HL-60 (cell line): Measurements from ENCODE around the gene ABCG8.

Experiments used
- DNase-seq, 2 experiments: peaks; one replicate each; pipeline ENCODE4 v3.0.0-alpha.2; 2010 to 2020; ENCODE audit warnings: low read depth in 1 of 2, low spot score in 1 of 2
- H3K27ac ChIP-seq: fragments of 250-450 bp; sonication (Bioruptor Pico); replicated peaks from 2 replicates; pipeline ENCODE4 v1.5.1; 2020; ENCODE audit warnings: mild to moderate bottlenecking, moderate library complexity
- H3K27me3 ChIP-seq: fragments of 250-450 bp; sonication (Bioruptor Pico); 2 replicates; pipeline ENCODE4 v1.5.1; 2021; ENCODE audit warnings: mild to moderate bottlenecking, moderate library complexity; ENCODE audit not compliant: insufficient read depth, poor library complexity, severe bottlenecking
- H3K4me3 ChIP-seq: replicated peaks from 2 replicates; pipeline ENCODE4 v1.5.1; 2011; ENCODE audit warnings: mild to moderate bottlenecking, control low read depth, low read length; ENCODE audit not compliant: insufficient read depth
- CTCF ChIP-seq: IDR thresholded peaks from one replicate; pipeline ENCODE4 v1.5.1; 2011; ENCODE audit warnings: low read length, control low read depth, inconsistent platforms; ENCODE audit not compliant: insufficient read depth
- GABPA ChIP-seq: IDR thresholded peaks from 2 replicates; pipeline ENCODE4 v1.6.1; 2012; ENCODE audit warnings: low read depth
- POLR2AphosphoS5 ChIP-seq: IDR thresholded peaks from 2 replicates; pipeline ENCODE4 v1.6.1; 2012; ENCODE audit warnings: low read depth
- SPI1 ChIP-seq: IDR thresholded peaks from 2 replicates; pipeline ENCODE4 v1.6.1; 2012; ENCODE audit warnings: low read depth, mild to moderate bottlenecking, borderline replicate concordance
- TF ChIP-seq, protein P1 (sequence below): IDR thresholded peaks from 2 replicates; pipeline ENCODE4 v1.6.1; 2012; ENCODE audit warnings: low read depth; ENCODE audit not compliant: insufficient replicate concordance

ABCG8 gene

GRCh38 chr2:43898134-43898837 is 59.5 kb downstream of the ABCG8 start:
- Histone ChIP-seq H3K4me3 (no peak overlapping the region), H3K27ac (no peak overlapping the region), H3K27me3 (no peaks in the 10 kb centered on the region)
- TF ChIP-seq CTCF (no peak), SPI1 (no peak), GABPA (no peak)
- TF ChIP-seq, protein P1, sequence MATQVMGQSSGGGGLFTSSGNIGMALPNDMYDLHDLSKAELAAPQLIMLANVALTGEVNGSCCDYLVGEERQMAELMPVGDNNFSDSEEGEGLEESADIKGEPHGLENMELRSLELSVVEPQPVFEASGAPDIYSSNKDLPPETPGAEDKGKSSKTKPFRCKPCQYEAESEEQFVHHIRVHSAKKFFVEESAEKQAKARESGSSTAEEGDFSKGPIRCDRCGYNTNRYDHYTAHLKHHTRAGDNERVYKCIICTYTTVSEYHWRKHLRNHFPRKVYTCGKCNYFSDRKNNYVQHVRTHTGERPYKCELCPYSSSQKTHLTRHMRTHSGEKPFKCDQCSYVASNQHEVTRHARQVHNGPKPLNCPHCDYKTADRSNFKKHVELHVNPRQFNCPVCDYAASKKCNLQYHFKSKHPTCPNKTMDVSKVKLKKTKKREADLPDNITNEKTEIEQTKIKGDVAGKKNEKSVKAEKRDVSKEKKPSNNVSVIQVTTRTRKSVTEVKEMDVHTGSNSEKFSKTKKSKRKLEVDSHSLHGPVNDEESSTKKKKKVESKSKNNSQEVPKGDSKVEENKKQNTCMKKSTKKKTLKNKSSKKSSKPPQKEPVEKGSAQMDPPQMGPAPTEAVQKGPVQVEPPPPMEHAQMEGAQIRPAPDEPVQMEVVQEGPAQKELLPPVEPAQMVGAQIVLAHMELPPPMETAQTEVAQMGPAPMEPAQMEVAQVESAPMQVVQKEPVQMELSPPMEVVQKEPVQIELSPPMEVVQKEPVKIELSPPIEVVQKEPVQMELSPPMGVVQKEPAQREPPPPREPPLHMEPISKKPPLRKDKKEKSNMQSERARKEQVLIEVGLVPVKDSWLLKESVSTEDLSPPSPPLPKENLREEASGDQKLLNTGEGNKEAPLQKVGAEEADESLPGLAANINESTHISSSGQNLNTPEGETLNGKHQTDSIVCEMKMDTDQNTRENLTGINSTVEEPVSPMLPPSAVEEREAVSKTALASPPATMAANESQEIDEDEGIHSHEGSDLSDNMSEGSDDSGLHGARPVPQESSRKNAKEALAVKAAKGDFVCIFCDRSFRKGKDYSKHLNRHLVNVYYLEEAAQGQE: no peak
- DNase-seq: no peak

- Histone ChIP-seq H3K4me3 (no peak overlapping the region), H3K27me3 (no peaks in the 10 kb centered on the region), H3K27ac (no peak overlapping the region)
- DNase-seq: no peak
- TF ChIP-seq GABPA (no peak), POLR2AphosphoS5 (no peak), CTCF (no peak), SPI1 (no peak)
- TF ChIP-seq, protein P1: no peak
These were observed 60.1 kb downstream of the ABCG8 start for GRCh38 chr2:43898838-43899346.

DNA sequence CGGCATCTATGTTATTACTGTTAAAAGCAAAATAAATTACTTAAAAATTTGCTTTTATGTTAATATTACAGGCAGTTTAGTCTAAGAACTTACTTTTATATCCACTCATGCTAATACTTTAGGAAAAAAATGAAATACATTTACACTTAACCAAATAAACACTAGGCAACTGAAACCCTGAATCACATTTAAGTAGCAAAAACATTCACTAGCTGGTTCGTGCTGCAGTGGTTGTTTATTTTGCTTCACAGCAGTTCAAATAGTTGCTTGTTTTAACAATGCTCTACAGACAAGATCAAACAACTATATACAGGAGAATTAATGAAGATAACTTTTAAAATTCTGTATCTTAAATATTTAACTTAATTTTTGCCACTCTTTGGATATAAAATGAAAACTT is 60.8 kb downstream of the ABCG8 start:
- no peak for DNase-seq
- TF ChIP-seq SPI1 (no peak), POLR2AphosphoS5 (no peak), CTCF (no peak), GABPA (no peak)
- TF ChIP-seq, protein P1: no peak
- Histone ChIP-seq H3K27me3 (no peaks in the 10 kb centered on the region), H3K27ac (no peak overlapping the region), H3K4me3 (no peak overlapping the region)
